K562 (cell line): ENCODE measurements around the gene HBEGF. TPM values are rescaled to one million over a fixed set of nuclear protein-coding genes. Genes with fewer than 3 reads are reported as not detected.

ENCODE experiments used
- ATAC-seq: fragments of 200-7000 bp; cut with Tn5 transposase; 3 replicates; pipeline ENCODE4 v1.9.1; 2020; ENCODE audit warnings: moderate library complexity
- BruUV-seq: library from RNA; stranded (reverse); fragments of 400-500 nt; replicated peaks from 2 replicates; lab custom pipeline; 2021; lab: Mats Ljungman, UMichigan
- CTCF ChIA-PET: fragments of 300-600 bp; formaldehyde crosslinking; extraction: SDS; loops from one replicate; lab custom pipeline; 2021; ENCODE audit warnings: low intra/inter-chr PET ratio; lab: Yijun Ruan, JAX
- POLR2A ChIA-PET: fragments of 300-600, 350-650 bp; sonication (Branson Sonifier 250); formaldehyde crosslinking; extraction: SDS; loops from one replicate; lab custom pipeline; 2021; ENCODE audit warnings: antibody characterized with exemption, inconsistent platforms; lab: Yijun Ruan, JAX
- DNase-seq, 4 experiments: peaks; one replicate each; pipeline versions ENCODE4 v3.0.0 to v3.0.0-alpha.2; 2011 to 2018; ENCODE audit warnings: low spot score in 3 of 4, mixed read lengths in 3 of 4; ENCODE audit errors: extremely low read depth in 1 of 4
- FAIRE-seq: peaks from 2 replicates; lab custom pipeline; 2011; peaks lifted over from hg19 to GRCh38; lab: Jason Lieb, UNC
- H2AFZ ChIP-seq: 2 replicates; pipeline ENCODE4 v1.6.0; 2011; ENCODE audit warnings: low read depth, low read length, control low read depth, inconsistent platforms
- H3K27ac ChIP-seq: fragments of 200-600 bp; 3 replicates; pipeline ENCODE4 v1.8.0; 2011; ENCODE audit warnings: low read depth, mild to moderate bottlenecking, control low read depth, inconsistent platforms, low read length, moderate library complexity, mixed read lengths; ENCODE audit errors: extremely low read depth
- H3K27me3 ChIP-seq, 2 experiments: fragments of 300-600 bp in 1 of 2; 2 replicates in 1 of 2; 3 replicates in 1 of 2; pipeline versions ENCODE4 v1.6.0 to v1.8.0; 2011; ENCODE audit warnings: inconsistent platforms in 2 of 2, low read length in 2 of 2, mild to moderate bottlenecking in 1 of 2, mixed read lengths in 1 of 2, moderate library complexity in 1 of 2; ENCODE audit not compliant: control insufficient read depth in 2 of 2, insufficient read depth in 2 of 2
- H3K36me3 ChIP-seq: fragments of 300-600 bp; 3 replicates; pipeline ENCODE4 v1.8.0; 2011; ENCODE audit warnings: mild to moderate bottlenecking, low read length, inconsistent platforms; ENCODE audit not compliant: control insufficient read depth, insufficient read depth
- H3K4me1 ChIP-seq, 2 experiments: fragments of 200-600 bp in 1 of 2; replicated peaks in 1 of 2; 2 replicates in 1 of 2; 3 replicates in 1 of 2; pipeline versions ENCODE4 v1.5.1 to v1.8.0; 2011; ENCODE audit warnings: inconsistent platforms in 2 of 2, low read length in 2 of 2, mild to moderate bottlenecking in 1 of 2, mixed read lengths in 1 of 2, moderate library complexity in 1 of 2; ENCODE audit not compliant: control insufficient read depth in 2 of 2, insufficient read depth in 2 of 2
- H3K4me2 ChIP-seq: 2 replicates; pipeline ENCODE4 v1.6.1; 2011; ENCODE audit warnings: low read length, control low read depth, inconsistent platforms, mixed read lengths; ENCODE audit not compliant: insufficient read depth
- H3K4me3 ChIP-seq: fragments of 200-600 bp; sonication (generic), shearing (Covaris generic); 2 replicates; pipeline ENCODE4 v1.5.1; 2016; ENCODE audit warnings: control low read depth, inconsistent platforms
- H3K79me2 ChIP-seq: fragments of 200-600 bp; 3 replicates; pipeline ENCODE4 v1.8.0; 2011; ENCODE audit warnings: low read length, inconsistent platforms; ENCODE audit not compliant: control insufficient read depth, insufficient read depth
- H3K9ac ChIP-seq, 2 experiments: 2 replicates each; pipeline versions ENCODE4 v1.6.0 to v1.6.1; 2011; ENCODE audit warnings: low read depth in 2 of 2, low read length in 2 of 2, control low read depth in 1 of 2, inconsistent platforms in 1 of 2, mild to moderate bottlenecking in 1 of 2, mixed read lengths in 1 of 2; ENCODE audit not compliant: insufficient read depth in 1 of 2
- H3K9me1 ChIP-seq: one replicate; pipeline ENCODE4 v1.6.0; 2011; ENCODE audit warnings: inconsistent platforms, mild to moderate bottlenecking, low read length, moderate library complexity; ENCODE audit not compliant: control insufficient read depth, insufficient read depth
- H3K9me3 ChIP-seq: replicated peaks from 2 replicates; pipeline ENCODE4 v1.5.1; 2011; ENCODE audit warnings: low read depth, low read length, inconsistent platforms; ENCODE audit not compliant: control insufficient read depth, insufficient read depth
- H4K20me1 ChIP-seq: replicated peaks from 2 replicates; pipeline ENCODE4 v1.6.1; 2011; ENCODE audit warnings: low read length, inconsistent platforms, mixed read lengths; ENCODE audit not compliant: control insufficient read depth, insufficient read depth
- ARNT ChIP-seq, 2 experiments: fragments of 450-650 bp; IDR thresholded peaks; 2 replicates each; pipeline ENCODE4 v1.6.1; 2016; ENCODE audit warnings: mild to moderate bottlenecking in 1 of 2
- ATF4 ChIP-seq: fragments of 450-650 bp; formaldehyde crosslinking; IDR thresholded peaks from 2 replicates; pipeline ENCODE4 v1.4.0; 2022; ENCODE audit warnings: mild to moderate bottlenecking, moderate library complexity
- ELF1 ChIP-seq: fragments of 200-800 bp; sonication (Bioruptor generic); IDR thresholded peaks from 2 replicates; pipeline ENCODE4 v1.6.1; 2016; ENCODE audit warnings: missing genetic modification characterization, missing compliant biosample characterization
- HDAC3 ChIP-seq: fragments of 450-650 bp; IDR thresholded peaks from 2 replicates; pipeline ENCODE4 v1.6.1; 2018; ENCODE audit warnings: borderline replicate concordance, mild to moderate bottlenecking, moderate library complexity; ENCODE audit not compliant: partially characterized antibody
- RBM17 ChIP-seq: fragments of 200-400 bp; formaldehyde crosslinking; IDR thresholded peaks from 2 replicates; pipeline ENCODE4 v1.6.1; 2017; ENCODE audit warnings: low read depth, mild to moderate bottlenecking, low read length, borderline replicate concordance
- RBM34 ChIP-seq: fragments of 200-400 bp; formaldehyde crosslinking; IDR thresholded peaks from 2 replicates; pipeline ENCODE4 v1.6.1; 2018; ENCODE audit warnings: low read length, borderline replicate concordance; ENCODE audit not compliant: insufficient read depth
- SIRT6 ChIP-seq: IDR thresholded peaks from one replicate; pipeline ENCODE4 v1.6.1; 2012; ENCODE audit warnings: low read depth, mild to moderate bottlenecking, control low read depth, inconsistent platforms, low read length, moderate library complexity
- SOX6 ChIP-seq: fragments of 450-650 bp; IDR thresholded peaks from 2 replicates; pipeline ENCODE4 v1.6.1; 2014; ENCODE audit warnings: mild to moderate bottlenecking
- SP1 ChIP-seq: sonication (generic); formaldehyde crosslinking; IDR thresholded peaks from 2 replicates; pipeline ENCODE4 v1.8.1; 2022; ENCODE audit warnings: mild to moderate bottlenecking, missing genetic modification reagents
- TRIM24 ChIP-seq, 2 experiments: fragments of 450-650 bp; IDR thresholded peaks; 2 replicates each; pipeline ENCODE4 v1.6.1; 2016
- WHSC1 ChIP-seq: IDR thresholded peaks from one replicate; pipeline ENCODE4 v1.6.1; 2012; ENCODE audit warnings: low read length, control low read depth, inconsistent platforms
- ZEB2 ChIP-seq: fragments of 450-650 bp; IDR thresholded peaks from 2 replicates; pipeline ENCODE4 v1.6.1; 2016
- ZFP36 ChIP-seq: fragments of 150-350 bp; IDR thresholded peaks from 2 replicates; pipeline ENCODE4 v1.6.1; 2018; ENCODE audit warnings: low read length, low read depth; ENCODE audit not compliant: partially characterized antibody
- ZNF511 ChIP-seq: sonication (generic); formaldehyde crosslinking; IDR thresholded peaks from 2 replicates; pipeline ENCODE4 v1.8.0; 2022; ENCODE audit warnings: mild to moderate bottlenecking, missing genetic modification reagents
- ZNF561 ChIP-seq: fragments of 450-650 bp; formaldehyde crosslinking; conservative IDR thresholded peaks from 2 replicates; pipeline ENCODE4 v1.4.0; 2020; ENCODE audit warnings: mild to moderate bottlenecking, moderate library complexity
- ZNF785 ChIP-seq: fragments of 250-450 bp; sonication (Bioruptor Pico); IDR thresholded peaks from 2 replicates; pipeline ENCODE4 v1.4.0; 2020; ENCODE audit warnings: mild to moderate bottlenecking
- WGBS: fragments of 100-300 bp; shearing (Covaris generic); methylation state at CpG from one replicate; pipeline ENCODE4 v1.1.6; 2016; ENCODE audit warnings: low coverage, mixed read lengths; ENCODE audit not compliant: insufficient coverage; ENCODE audit errors: missing lambda C conversion rate; 5-methylcytosine and 5-hydroxymethylcytosine counted together
- in situ Hi-C: fragments of 300-500 bp; cut with MboI; formaldehyde crosslinking; loops from 4 replicates; pipeline ENCODE4 v1.15.0; 2018; ENCODE audit warnings: inconsistent platforms, mixed read lengths
- intact Hi-C: fragments of 100-400 bp; cut with micrococcal nuclease; formaldehyde crosslinking; loops from 2 replicates; pipeline ENCODE4 v1.14.2; 2022
- polyA plus RNA-seq, 8 experiments: library from polyadenylated mRNA; depleted of rRNA in 4 of 8; stranded (reverse) in 5 of 8; unstranded in 3 of 8; fragments of >200 nt; fragmentation: Nextera tagmentation in 2 of 8; fragmentation: Illumina TruSeq in 1 of 8; extraction: Ambion mirVana in 2 of 8; extraction: Trizol in 1 of 8; gene quantifications; 2 replicates each; pipeline versions ENCODE4 v1.2.1 to v1.2.3, GENCODE V29; 2011 to 2014; ENCODE audit warnings: inconsistent platforms in 1 of 8, missing spikeins in 1 of 8
- total RNA-seq, 7 experiments: library from RNA; depleted of rRNA in 6 of 7; stranded (reverse); fragments of >200 nt in 6 of 7; fragmentation: Illumina TruSeq in 2 of 7; extraction: Trizol in 2 of 7; gene quantifications; 2 replicates each; pipeline versions ENCODE4 v1.2.1 to v1.2.3, GENCODE V29; 2011 to 2021; ENCODE audit warnings: low replicate concordance in 1 of 7
- TF ChIP-seq, protein P1 (sequence below), 2 experiments: fragments of 450-650 bp in 1 of 2; IDR thresholded peaks; 2 replicates each; pipeline ENCODE4 v1.6.1; 2011 to 2017; ENCODE audit warnings: low read depth in 2 of 2, antibody characterized with exemption in 1 of 2, borderline replicate concordance in 1 of 2, low read length in 1 of 2, mild to moderate bottlenecking in 1 of 2, mixed read lengths in 1 of 2; ENCODE audit not compliant: control insufficient read depth in 1 of 2
- TF ChIP-seq, protein P2 (sequence below): fragments of 250-450 bp; sonication (Bioruptor Pico); IDR thresholded peaks from 2 replicates; pipeline ENCODE4 v1.4.0; 2020

The HBEGF gene
- total and polyA plus RNA-seq, 9 of the 15 experiments (the other 6 are each of a cell fraction or from before 2014, with no cell fraction given) = 0.11 to 1.1 (median 0.60) TPM

DNA sequence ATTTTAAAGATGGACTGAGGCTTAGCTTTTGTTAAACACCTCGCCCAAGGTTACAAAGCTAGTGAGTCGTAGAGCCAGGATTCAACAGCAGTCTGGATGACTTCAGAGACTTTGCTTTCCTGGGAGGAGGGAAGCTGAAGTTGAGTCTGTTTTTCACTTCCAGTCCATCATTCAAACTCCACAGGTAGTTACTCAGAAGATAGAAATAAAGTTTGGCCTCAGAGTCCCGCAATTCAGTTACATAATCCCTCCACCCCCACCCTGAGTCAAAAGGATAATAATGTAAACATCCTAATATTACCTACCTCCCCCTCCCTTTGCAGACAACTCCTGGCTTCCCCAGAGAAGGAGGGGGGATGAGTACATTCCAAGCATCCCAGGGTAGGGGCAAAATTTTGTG is 8.1 kb downstream of the HBEGF start (continued):
- TF ChIP-seq ZNF511 (CRISPR knock-in tag) (no peak), WHSC1 (no peak), RBM17 (no peak), ZEB2 (no peak)

DNA sequence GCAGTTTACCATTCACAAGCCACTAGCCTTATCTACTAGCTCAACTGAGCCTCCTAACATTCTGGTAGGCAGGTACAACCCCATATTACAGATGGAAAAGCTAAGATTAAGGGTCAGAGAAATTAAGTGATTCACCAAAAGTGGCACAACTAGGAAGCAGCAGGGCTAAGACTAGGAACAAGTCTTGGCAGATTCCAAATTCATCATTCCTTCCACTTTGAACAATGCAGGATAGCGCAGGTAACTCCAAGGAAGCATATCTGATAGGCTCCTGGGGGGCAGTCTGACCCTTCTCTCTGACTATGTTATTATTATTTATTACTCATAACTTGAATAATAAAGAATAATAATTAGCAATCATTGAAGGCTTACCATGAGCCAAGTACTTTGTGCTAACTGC is 8.5 kb downstream of the HBEGF start:
- Histone ChIP-seq H3K9me1 (no peaks in the 10 kb centered on the region), H3K79me2 (no peaks in the 10 kb centered on the region), H3K4me1 (peaks cover 0 to 5% of the 10 kb centered on the region in 2 experiments; a peak in 1 of 5 replicates), H3K27ac (no peak overlapping the region), H3K9ac (no peak overlapping the region), H3K27me3 (no peaks in the 10 kb centered on the region), H4K20me1 (no peaks in the 10 kb centered on the region), H3K36me3 (no peaks in the 10 kb centered on the region), H3K4me3 (no peak overlapping the region), H3K4me2 (no peak overlapping the region), H3K9me3 (no peaks in the 10 kb centered on the region), H2AFZ (no peak overlapping the region)
- intact Hi-C loops = no loop called here
- BruUV-seq = no TSS peak
- no peak for DNase-seq
- ChIA-PET POLR2A (interaction anchor here (1.5 to 2.9 kb wide), 2 partner anchors 8 to 12 kb away, joined by 4 to 19 read pairs; partner anchors contain the start of gene HBEGF), CTCF (no interaction called here)
- TF ChIP-seq RBM34 = no peak
- TF ChIP-seq, protein P1, sequence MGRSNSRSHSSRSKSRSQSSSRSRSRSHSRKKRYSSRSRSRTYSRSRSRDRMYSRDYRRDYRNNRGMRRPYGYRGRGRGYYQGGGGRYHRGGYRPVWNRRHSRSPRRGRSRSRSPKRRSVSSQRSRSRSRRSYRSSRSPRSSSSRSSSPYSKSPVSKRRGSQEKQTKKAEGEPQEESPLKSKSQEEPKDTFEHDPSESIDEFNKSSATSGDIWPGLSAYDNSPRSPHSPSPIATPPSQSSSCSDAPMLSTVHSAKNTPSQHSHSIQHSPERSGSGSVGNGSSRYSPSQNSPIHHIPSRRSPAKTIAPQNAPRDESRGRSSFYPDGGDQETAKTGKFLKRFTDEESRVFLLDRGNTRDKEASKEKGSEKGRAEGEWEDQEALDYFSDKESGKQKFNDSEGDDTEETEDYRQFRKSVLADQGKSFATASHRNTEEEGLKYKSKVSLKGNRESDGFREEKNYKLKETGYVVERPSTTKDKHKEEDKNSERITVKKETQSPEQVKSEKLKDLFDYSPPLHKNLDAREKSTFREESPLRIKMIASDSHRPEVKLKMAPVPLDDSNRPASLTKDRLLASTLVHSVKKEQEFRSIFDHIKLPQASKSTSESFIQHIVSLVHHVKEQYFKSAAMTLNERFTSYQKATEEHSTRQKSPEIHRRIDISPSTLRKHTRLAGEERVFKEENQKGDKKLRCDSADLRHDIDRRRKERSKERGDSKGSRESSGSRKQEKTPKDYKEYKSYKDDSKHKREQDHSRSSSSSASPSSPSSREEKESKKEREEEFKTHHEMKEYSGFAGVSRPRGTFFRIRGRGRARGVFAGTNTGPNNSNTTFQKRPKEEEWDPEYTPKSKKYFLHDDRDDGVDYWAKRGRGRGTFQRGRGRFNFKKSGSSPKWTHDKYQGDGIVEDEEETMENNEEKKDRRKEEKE (IDR thresholded peaks at IDR 0.05; ENCODE audit: borderline replicate concordance in 1 of 2, control insufficient read depth in 1 of 2, low read depth in 2 of 2, low read length in 1 of 2) = no peak
- TF ChIP-seq ARNT (IDR thresholded peaks at IDR 0.05) = no peak
- TF ChIP-seq SOX6 = no peak
- no peak for TF ChIP-seq ZFP36
- no peak for TF ChIP-seq ZNF561 (CRISPR knock-in tag)
- TF ChIP-seq TRIM24 (IDR thresholded peaks at IDR 0.05) = no peak
- no peak for TF ChIP-seq SIRT6
- TF ChIP-seq ELF1 = no peak
- TF ChIP-seq, protein P2, sequence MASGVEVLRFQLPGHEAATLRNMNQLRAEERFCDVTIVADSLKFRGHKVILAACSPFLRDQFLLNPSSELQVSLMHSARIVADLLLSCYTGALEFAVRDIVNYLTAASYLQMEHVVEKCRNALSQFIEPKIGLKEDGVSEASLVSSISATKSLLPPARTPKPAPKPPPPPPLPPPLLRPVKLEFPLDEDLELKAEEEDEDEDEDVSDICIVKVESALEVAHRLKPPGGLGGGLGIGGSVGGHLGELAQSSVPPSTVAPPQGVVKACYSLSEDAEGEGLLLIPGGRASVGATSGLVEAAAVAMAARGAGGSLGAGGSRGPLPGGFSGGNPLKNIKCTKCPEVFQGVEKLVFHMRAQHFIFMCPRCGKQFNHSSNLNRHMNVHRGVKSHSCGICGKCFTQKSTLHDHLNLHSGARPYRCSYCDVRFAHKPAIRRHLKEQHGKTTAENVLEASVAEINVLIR = no peak
- no peak for TF ChIP-seq SP1 (CRISPR knock-in tag)
- TF ChIP-seq ZNF785 (CRISPR knock-in tag) = no peak
- TF ChIP-seq ATF4 (CRISPR knock-in tag) = no peak
- TF ChIP-seq HDAC3 = no peak
- 68% methylated on average over 1 of the region's 1 CpG for WGBS
- no peak for FAIRE-seq
- no peak for ATAC-seq
- in situ Hi-C loops = no loop called here
